ENCODE data around the gene LRMDA.

- no peak for TF ChIP-seq CTCF (IDR thresholded peaks at IDR 0.05)
- TF ChIP-seq POLR2A (IDR thresholded peaks at IDR 0.05) = no peak
- no peak for TF ChIP-seq POLR2AphosphoS5 (IDR thresholded peaks at IDR 0.05)
These were observed 685.1 kb downstream of the LRMDA start for GRCh38 chr10:76116523-76116922.
